ENCODE measurements around the gene GADD45G.

GADD45G gene, protein sequence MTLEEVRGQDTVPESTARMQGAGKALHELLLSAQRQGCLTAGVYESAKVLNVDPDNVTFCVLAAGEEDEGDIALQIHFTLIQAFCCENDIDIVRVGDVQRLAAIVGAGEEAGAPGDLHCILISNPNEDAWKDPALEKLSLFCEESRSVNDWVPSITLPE

DNA sequence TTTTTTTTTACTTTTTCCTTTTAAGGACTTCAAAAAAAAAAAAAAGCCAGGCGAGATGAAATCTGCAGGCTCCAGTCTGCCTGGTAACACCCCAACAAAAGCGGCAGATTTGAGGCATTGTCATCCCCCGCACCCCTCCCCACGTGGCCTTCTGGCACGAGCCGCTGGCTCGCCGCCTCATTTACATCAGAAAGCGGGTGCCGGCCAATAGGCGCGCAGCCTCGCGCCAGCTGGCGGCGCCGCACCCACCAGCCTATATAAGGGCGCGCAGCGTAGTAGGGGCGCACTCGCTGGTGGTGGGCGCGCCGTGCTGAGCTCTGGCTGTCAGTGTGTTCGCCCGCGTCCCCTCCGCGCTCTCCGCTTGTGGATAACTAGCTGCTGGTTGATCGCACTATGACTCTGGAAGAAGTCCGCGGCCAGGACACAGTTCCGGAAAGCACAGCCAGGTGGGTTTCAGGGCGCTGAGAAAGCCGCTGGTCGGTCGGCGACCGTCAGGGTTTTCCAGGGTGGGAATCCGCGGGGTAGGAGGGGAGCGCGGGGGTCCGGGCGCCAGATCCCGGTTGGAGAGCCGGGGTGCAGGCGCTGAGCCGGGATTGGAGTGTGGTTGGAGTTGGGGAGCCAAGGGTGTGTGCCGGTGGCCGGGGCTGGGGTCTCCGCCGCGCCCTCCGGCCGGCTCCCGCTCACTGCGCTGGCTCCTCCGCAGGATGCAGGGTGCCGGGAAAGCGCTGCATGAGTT is at the start of gene GADD45G:
GADD45G (plus strand) TSS at position 284 of the 736 bp plus-strand sequence; CDS start at position 394, 110 bp downstream.
- peak; percentile 78 to 83 for DNase-seq (ENCODE audit: low read depth in 2 of 2)

DNA sequence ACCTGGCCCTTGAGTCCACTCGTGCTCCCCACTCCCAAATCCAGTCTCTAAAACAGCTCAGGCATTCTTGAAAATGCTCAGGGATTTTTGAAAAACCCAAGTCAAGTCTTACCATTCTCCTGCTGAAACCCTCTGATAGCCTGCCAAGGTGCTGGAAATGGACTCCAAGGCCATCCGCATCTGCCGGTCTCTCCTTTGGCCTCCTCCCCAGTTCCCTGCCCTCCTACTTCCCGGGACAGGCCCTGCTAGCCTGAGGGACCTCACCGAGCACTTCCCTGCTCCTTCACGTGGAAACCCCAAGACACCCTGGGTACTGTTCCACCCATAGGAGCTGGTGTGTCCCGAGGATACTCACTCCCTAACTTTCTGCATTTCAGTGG is 49.8 kb upstream of the GADD45G start:
- DNase-seq (ENCODE audit: low read depth in 2 of 2), result no peak

DNA sequence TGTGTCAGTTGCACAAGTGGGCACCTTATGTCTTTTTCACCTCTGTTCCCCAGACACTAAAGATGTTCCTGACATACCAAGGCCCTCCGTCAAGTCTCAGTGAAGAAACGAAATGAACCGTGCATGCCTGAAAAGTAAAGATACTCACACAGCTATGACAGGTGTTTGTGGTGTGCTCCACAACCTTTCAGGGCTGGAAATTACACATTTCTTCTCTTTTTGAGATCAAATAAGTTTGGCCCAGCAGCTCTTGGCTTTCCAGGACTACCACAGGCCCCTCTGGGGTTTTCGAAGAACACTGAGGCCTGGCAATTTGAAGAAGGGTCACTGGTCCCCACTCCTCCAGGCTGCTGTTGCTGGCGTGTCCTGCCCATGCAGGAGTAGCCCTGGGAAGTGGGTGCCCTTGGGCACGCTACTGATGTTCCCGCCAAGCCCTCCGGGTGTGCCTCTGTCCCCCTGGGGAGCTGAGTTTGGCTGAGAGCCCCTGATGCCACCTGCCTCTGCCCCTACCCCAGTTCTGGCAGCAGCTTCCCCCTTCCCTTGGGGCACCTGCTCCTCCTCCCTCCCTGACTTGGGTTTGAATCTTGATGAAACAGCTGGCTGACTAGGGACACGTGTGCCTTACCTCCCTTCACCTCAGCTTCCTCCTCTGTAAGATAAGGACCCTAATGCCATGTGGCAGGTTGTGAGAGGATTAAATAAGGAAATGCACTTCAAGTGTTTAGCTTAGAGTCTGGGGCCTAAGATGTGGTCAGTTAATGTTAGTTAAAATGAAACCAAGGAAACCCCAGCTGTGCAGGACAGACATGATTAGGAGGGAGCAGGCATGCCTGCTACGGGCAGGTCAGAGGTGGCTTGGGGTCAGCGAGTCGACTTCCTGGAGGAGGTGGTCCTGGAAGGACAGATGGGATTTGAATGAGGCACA is 49.1 kb upstream of the GADD45G start:
- DNase-seq (ENCODE audit: low read depth in 2 of 2), result no peak

DNA sequence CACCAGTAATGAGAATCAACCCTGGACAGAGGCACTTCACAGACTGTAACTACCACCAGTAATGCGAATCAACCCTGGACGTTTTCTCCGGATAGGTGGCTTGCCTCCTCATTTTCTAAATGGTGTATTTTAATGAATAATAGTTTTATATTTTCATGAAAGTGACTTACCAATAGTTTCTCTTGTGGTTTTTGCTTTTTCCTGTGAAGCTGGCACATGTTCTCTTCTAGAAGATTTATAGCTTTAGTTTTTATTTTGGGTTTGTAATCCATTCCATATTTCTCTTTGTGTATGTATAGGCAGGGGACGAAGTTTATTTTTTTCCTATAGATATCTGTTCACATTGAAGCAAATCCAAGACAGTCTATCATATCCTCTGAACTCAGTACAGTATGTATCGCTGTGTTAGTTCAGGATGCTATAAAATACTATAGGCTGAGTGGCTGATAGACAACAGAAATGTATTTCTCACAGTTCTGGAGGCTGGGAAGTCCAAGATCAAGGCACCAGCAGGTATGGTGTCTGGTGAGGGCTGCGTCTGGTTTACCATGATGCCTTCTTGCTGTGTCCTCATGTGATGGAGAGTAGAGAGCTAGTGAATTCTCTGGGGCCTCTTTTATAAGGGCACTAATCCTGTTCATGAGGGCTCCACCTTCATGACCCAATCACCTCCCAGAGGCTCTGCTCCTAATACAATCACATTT is 46.5 kb upstream of the GADD45G start:
- DNase-seq (ENCODE audit: low read depth in 2 of 2), result no peak

DNA sequence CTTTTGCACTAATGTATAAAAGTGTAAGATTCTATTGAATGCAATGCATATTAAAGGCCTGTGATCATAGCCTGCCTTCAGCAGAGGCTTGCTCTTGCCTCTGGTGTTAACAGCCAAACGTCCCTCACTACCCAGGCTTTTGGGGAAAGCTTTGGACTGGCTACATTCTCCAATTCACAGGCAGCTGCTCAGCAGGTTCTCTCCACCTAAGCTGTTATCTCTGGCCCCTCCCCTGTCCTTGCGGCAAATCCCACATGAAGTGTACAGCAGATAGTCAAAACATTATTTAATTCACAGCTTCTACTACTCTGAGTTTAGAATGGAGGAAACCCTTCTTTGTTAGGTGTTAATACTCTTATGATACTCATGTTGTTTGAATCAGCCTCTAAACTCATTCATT is 45.9 kb upstream of the GADD45G start:
- no peak for DNase-seq (ENCODE audit: low read depth in 2 of 2)

DNA sequence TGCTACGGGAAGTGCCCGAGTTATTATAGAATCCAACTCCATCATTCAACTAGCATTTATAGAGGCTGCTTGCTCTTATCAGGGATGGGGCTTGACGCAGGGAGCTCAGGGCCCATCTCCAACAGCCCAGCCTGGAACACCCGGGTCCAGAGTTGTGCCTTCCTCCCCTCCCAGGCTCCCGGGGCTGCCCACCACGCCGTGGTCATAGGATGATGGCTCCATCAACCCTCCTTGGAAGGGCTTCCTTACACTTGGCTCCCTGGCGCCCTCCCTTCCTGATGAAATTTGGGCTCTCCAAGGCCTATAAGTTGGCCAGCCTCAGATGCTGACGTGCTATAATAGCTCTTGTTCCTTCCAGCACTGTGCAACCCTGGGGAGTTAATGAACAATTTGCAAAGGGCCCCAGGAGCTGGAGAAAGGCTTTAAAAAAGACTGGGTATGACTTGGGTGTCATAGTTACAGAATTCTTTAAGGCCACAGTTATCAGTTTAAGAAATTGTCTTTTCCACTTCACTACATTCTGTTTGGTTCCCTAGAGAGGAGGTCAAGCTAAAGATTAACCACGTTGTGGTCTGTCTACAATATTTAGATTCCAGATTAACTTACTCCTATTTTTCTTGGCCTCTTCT is 42.5 kb upstream of the GADD45G start:
- DNase-seq (ENCODE audit: low read depth in 2 of 2), result no peak

DNA sequence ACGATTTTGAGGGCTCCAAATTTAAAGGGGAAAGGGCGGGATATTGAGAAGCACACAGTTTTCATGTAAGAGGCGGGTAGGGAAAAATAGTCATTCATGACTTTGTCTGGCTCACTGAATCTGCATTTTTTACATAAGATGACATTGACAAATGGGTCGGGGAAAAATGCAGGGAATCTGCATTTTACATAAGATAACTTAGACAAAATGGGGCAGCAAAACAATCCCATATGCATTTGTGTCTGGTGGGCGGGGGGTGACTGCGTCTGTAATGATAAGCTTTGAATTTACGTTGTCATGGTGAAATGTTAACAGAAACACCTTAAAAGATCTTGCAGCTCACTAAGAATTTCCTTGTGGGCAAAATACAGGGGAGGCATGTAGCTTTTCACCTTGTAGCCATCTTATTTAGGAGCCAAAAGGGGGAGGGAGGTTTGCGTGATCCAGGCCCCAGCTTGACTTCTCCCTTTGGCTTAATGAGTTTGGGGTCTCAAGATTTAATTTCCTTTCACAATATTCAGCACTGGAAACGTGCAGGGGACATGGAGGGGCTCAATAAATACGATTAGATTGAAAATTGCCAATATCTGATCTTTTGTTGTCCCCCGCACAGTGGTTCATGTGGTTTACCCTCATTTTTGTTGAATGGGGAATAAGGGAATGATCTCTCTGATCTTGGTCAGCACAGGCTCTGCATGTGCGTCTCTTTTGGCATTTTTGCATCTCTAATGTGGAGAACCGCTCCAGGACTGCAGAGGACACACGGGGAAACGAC is 41.1 kb upstream of the GADD45G start:
- no peak for DNase-seq (ENCODE audit: low read depth in 2 of 2)

DNA sequence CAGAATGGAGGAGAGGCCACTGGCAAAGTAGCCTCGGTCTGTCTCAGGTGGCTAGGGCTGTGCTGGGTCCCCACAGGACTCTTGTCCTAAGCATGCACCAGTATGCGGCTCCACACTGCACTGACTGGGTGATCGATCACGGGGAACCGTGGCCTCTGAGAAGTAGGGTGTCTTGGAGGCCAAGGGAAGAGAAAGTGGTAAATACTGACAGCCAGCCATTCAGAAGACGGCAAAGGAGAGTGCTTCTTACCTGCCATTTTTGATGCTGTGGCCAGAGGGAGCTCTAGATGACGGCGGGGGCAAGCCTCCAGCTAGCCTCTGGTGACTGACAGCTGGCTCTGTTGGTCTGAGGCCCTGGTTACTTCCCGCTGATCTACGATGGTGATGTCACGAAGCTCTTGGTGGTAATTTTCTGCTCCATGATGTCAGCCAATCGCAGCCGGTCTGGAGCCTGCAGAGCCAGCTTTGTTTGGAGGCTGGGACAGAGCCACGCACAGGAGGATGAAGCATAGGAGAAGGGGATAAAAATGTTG is 40.4 kb upstream of the GADD45G start:
- no peak for DNase-seq (ENCODE audit: low read depth in 2 of 2)

DNA sequence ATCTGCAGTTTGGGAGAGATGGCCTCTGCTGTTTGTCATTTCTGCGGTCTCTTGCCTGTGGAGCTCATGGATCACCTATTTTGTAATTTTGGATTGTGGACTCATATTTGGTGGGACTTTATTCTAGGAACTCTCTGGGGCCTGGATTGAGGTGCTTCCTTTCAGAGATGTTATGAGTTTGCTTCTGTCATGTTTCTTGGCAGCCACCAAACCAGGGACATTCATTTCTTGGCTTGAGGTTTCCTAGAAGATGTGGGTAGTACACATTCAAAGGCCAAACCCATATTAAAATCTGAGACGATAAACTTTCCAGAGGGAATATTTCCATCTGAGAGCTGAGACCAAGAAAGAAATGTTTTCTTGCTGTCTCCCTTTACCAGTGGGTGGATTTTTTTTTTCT is 37.2 kb upstream of the GADD45G start:
- no peak for DNase-seq (ENCODE audit: low read depth in 2 of 2)

DNA sequence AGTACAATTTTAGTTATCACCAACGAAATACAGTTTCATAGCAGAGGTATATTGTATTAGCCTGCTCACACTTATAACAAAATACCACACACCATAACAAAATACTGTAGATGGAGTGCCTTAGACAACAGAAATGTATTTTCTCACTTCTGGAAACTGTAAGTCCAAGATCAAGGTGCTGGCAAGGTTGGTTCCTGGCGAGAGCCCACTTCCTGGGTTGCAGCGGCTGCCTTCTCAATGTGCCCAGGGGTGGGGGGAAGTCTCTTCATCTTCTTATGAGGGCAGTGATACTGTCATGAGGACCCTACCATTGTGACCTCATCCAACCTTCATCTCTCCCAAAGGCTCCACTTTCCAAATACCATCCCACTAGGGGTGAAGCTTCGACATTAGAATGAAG is 30.5 kb upstream of the GADD45G start:
- DNase-seq (ENCODE audit: low read depth in 2 of 2), result no peak

DNA sequence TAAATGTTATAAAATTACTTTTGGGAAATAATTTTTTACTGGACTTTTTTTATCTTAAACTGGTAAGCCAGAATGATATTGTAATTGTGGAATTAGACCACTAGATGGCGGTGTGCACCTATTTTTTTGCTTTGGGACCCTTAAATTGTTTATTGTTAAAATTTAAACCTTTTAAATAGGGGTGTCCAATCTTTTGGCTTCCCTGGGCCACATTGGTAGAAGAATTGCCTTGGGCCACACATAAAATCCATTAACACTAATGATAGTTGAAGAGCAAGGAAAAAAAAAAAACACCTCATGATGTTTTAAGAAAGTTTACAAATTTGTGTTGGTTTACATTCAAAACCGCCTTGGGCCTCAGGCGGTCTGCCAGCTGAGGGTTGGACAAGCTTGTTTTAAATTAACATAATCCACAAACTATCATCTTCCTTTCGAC is 28.4 kb upstream of the GADD45G start:
- DNase-seq (ENCODE audit: low read depth in 2 of 2), result no peak

DNA sequence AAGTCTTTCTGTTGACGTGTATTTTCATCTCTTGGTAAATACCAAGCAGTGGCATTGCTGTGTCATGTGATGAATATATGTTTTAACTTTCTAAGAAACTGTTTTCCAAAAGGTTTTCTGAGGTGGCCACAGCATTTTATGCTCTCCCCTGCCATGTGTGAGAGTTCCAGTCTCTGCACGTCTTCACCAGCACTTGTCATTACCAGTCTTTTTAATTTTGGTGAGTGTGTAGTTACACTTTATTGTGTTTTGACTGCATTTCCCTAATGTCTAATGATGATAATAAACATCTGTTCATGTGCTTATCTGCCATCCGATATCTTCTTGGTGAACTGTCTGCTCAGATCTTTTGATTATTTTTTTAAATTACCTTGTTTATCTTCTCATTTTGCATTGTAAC is 27.4 kb upstream of the GADD45G start:
- no peak for DNase-seq (ENCODE audit: low read depth in 2 of 2)

DNA sequence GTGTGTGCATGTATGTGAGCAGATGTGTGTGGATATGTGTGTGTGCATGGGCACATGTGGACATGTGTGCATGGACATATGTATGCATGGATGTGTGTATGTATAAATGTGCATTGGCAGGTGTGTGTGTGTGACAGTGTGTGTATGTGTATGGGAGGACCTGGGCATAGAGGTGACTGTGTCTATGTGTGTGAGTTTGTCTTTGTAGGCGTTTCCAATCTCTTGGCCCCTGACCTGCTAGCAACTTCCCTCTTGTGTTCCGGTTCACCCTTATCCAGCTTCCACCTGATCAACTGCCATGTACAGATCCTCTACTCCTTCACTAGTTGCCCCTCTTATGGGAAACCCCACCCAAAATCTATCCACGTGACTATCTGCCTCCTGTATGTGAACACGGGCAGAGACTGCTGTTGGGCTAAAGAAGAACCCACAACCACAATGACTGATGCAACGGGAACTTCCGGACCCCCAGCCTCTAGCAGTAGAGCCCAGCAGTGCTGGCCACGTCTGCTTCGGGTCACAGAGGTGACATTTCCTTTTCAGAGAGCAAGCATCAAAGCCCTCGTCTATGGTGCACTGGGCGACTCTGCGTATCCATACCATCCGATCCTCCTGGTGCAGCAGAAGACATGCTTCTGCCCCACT is 24.9 kb upstream of the GADD45G start:
- DNase-seq (ENCODE audit: low read depth in 2 of 2), result no peak

DNA sequence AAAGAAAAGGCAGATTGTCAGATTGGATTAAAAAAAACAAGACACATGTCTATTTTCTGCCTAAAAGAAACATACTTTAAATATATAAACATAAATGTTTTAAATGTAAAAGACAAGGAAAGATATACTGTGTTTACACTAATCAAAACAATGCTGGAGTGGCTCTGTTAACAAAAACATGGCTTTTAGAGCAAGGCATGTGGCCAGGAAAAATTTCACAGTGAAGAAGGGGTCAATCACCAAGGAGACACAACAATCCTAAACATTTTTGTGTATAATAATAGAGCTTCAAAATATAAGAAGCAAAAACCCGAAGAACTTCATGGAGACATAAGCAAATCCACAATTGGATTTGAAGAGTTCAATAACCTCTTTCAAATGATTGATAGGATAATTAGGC is 18.5 kb upstream of the GADD45G start:
- no peak for DNase-seq (ENCODE audit: low read depth in 2 of 2)

DNA sequence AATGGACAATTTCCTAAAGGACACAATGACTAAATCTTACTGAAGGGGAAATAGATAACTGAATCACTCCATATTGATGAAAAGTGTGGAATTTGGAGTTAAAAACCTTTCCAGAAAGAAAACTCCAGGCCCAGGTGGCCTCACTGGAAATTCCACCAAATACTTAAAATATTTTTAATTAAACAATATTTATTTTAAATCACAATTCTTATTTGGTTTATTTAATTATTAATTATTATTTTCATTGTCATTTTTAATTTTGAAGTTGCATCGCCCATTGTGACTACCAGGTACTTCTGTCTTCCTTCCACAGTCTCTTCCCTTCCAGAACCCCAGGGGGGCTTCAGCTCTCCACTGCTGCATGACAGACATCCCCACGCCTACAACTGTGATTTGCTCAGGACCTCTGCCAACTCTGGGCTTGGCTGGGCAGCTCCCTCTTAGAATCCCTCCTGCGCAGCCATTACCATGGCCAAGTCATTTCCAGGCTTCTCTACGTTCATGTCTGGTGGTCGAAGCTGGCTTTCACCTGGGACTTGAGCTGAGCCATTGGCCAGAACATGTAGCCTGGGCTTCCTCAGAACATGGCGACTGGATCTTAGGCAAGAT is 16.4 kb upstream of the GADD45G start:
- no peak for DNase-seq (ENCODE audit: low read depth in 2 of 2)

DNA sequence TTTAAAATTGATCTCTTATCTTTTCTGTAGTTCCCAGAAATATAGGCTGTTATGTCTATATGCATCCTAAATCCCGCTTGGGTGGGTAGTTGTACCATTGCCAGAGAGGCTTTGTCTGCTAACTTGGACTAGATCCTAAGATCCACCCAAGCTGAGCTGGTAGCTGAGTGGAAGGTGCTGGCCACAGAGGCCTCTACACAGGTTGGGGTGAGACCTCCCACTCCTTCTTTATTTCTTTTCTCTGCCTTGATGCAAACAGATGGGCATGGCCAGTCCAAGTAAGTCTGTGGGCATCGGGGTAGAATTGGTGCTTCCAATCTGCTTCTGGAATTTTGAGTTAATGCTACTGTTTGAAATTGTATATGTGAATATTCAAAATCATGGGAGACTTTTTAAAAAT is 14.4 kb upstream of the GADD45G start:
- DNase-seq (ENCODE audit: low read depth in 2 of 2), result no peak

DNA sequence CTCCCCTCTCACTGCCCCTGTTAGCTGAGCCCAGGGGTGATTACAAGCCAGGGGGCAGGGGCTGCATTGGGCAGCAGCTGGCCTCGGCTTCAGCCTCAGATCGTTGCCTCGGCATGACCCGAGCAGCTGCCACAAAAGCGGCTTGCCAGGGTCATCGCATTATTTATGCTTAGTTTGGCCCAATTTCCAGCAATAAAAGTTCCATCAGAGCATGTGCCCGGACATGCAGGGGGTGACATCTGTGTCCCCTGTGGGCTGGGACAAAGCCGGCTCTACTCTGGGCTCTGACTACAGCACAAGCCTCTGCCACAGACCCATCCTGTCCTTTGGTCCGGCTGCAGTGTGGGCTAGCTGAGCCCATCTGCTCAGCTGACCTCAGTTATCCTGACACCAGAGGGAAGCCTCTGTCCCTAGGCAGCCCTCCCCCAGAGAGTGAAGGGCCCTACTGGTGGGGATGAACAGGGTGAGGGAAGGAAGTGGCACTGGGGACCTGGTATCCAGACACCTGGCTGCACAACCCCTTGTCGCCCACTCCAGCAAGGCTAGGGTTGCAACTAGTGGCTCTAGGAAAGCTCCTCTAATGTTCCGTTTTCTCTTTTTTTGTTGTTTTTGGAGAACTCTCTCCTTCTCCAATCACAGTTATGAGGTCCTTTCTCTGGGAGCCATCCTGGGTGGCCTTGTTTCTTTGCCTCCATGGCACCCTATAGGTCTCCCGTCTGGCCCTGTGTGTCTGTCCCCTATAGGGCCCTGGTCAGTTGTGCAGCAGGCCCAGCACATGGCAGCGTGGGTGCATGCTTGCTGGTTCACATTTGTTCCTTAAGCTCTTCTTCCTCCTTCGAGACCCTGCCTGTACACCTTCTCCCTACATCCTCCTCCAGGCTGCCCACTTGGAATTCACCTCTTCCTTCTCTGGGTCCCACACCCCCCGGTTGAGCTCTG is 13.3 kb upstream of the GADD45G start:
- no peak for DNase-seq (ENCODE audit: low read depth in 2 of 2)

DNA sequence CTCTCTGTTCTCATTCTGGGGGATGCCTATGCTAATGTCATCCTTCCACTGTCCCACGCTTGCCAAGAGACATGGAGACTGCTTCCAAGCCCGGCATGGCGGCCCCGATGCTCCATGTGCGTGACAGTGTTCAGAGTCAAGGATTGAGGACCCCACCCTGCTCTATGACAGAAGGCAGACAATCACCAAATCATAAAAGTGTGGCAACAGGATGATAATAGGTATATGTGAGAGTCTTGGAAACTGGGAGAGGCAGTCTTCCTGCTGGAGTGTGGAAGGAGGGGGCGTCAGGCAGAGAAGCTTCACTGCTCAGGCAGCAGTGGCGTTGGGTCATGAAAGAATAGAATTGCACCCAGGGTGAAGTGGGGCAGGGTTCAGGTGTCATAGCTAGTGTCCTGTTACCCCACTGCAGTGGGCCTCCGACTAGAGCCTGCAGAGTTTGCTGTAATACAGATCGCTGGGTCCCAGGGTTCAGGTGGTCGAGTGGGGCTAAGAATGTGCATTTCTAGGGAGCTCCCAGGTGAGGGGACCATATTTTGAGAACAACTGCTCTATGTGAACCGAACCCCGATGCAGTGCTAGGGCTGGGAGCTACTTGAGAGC is 12.5 kb upstream of the GADD45G start:
- no peak for DNase-seq (ENCODE audit: low read depth in 2 of 2)

Measured in stimulated activated CD4-positive, alpha-beta T cell treated with anti-CD3 and anti-CD28 coated beads, Interleukin-15, amount 100 ng/mL, for 48 hours (primary cell).